Kidney (tissue), 14 donors: Measurements from ENCODE around the gene ZG16B. TPM values are rescaled to one million over a fixed set of nuclear protein-coding genes. Genes with fewer than 3 reads are reported as not detected.

Source experiments
- DNase-seq, 5 donors: peaks; one replicate each; pipeline ENCODE4 v3.0.0-alpha.2; 2013 to 2020
- FAIRE-seq: peaks from 2 replicates; lab custom pipeline; 2012; peaks lifted over from hg19 to GRCh38; lab: Jason Lieb, UNC
- H3K27ac ChIP-seq, 2 donors: one replicate each; pipeline ENCODE4 v1.7.0; 2013; ENCODE audit warnings: low read depth in 2 of 2, low read length in 2 of 2, inconsistent platforms in 1 of 2
- H3K27me3 ChIP-seq: one replicate; pipeline ENCODE4 v1.7.1; 2013; ENCODE audit warnings: low read length, inconsistent platforms; ENCODE audit not compliant: control insufficient read depth, insufficient read depth
- H3K36me3 ChIP-seq, 3 donors: one replicate each; pipeline versions ENCODE4 v1.7.0 to v1.7.1; 2013; ENCODE audit warnings: low read length in 3 of 3, control low read depth in 1 of 3, inconsistent platforms in 1 of 3; ENCODE audit not compliant: insufficient read depth in 3 of 3, control insufficient read depth in 2 of 3
- H3K4me1 ChIP-seq, 3 donors: one replicate each; pipeline versions ENCODE4 v1.7.0 to v1.7.1; 2013; ENCODE audit warnings: low read length in 3 of 3, inconsistent platforms in 1 of 3, low read depth in 1 of 3; ENCODE audit not compliant: control insufficient read depth in 2 of 3, insufficient read depth in 2 of 3
- H3K4me3 ChIP-seq, 3 donors: one replicate each; pipeline versions ENCODE4 v1.7.0 to v1.8.1; 2013; ENCODE audit warnings: low read length in 3 of 3, control low read depth in 1 of 3, inconsistent platforms in 1 of 3
- H3K9ac ChIP-seq, 3 donors: one replicate each; pipeline versions ENCODE4 v1.7.0 to v1.7.1; 2013; ENCODE audit warnings: low read length in 3 of 3, control low read depth in 1 of 3, inconsistent platforms in 1 of 3
- H3K9me3 ChIP-seq, 3 donors: one replicate each; pipeline versions ENCODE4 v1.7.0 to v1.7.1; 2013; ENCODE audit warnings: low read length in 3 of 3, control low read depth in 1 of 3, inconsistent platforms in 1 of 3; ENCODE audit not compliant: control insufficient read depth in 2 of 3, insufficient read depth in 1 of 3
- CTCF ChIP-seq: IDR thresholded peaks from 3 replicates; pipeline ENCODE4 v1.5.1; 2012; ENCODE audit warnings: mild to moderate bottlenecking, moderate library complexity, borderline replicate concordance; ENCODE audit not compliant: insufficient read depth; ENCODE audit errors: extremely low read depth
- intact Hi-C: fragments of 100-400 bp; cut with DNase I; formaldehyde crosslinking; loops from one replicate; pipeline ENCODE4 v1.11.1; 2022
- polyA plus RNA-seq: library from polyadenylated mRNA; stranded (reverse); fragments of 350-450 nt; fragmentation: Illumina TruSeq; extraction: RNeasy Lipid Tissue Mini Kit (QIAGEN cat#74804); gene quantifications from one replicate; pipeline ENCODE4 v1.2.3, GENCODE V29; 2014; ENCODE audit warnings: low read depth, low replicate concordance; ENCODE audit not compliant: insufficient read depth
- total RNA-seq: library from RNA; stranded (reverse); fragmentation: NEBNext Ultra II Directional; extraction: Animal tissue kit (Norgen Biotek cat#: 25700); gene quantifications from one replicate; pipeline ENCODE4 v1.2.1, GENCODE V29; 2021
- donor health status: control.
- donor health status: control.
- donor health status: control.
- donor health status: control.
- donor health status: control.
- donor health status: DM: yes; HTN: yes; CAD: no.
- donor health status: Normal renal cell carcinoma (clear cell type).

ZG16B gene
- total and polyA plus RNA-seq, 2 donors from 2014 or later, result 0.69 to 0.98 TPM

- Histone ChIP-seq H3K27ac (no peak overlapping the region), H3K4me1 (peaks cover 0 to 4% (median 0%) of the 10 kb centered on the region in 3 donors), H3K27me3 (no peaks in the 10 kb centered on the region), H3K9me3 (no peaks in the 10 kb centered on the region), H3K4me3 (no peak overlapping the region), H3K36me3 (no peaks in the 10 kb centered on the region), H3K9ac (no peak overlapping the region)
- no peak for TF ChIP-seq CTCF
- DNase-seq (peak in 1 of 5 donors; percentile 66), FAIRE-seq (no peak)
- intact Hi-C loops, result no loop called here
Measured at GRCh38 chr16:2839650-2840450, 9.7 kb downstream of the ZG16B start.

- no peak overlapping the region for H3K27ac ChIP-seq
- intact Hi-C loops, result no loop called here
- peak in 1 of 5 donors; percentile 61 for DNase-seq
- TF ChIP-seq CTCF, result no peak
- peaks cover 0 to 4% (median 0%) of the 10 kb centered on the region in 3 donors for H3K4me1 ChIP-seq
- FAIRE-seq, result no peak
- no peaks in the 10 kb centered on the region for H3K27me3 ChIP-seq
- no peak overlapping the region for H3K9ac ChIP-seq
- H3K36me3 ChIP-seq, result no peaks in the 10 kb centered on the region
- no peak overlapping the region for H3K4me3 ChIP-seq
- H3K9me3 ChIP-seq, result no peaks in the 10 kb centered on the region
Measured at GRCh38 chr16:2840914-2841313, 10.8 kb downstream of the ZG16B start.

GRCh38 chr16:2841606-2842339 is 11.7 kb downstream of the ZG16B start:
- FAIRE-seq (no peak), DNase-seq (peak in 1 of 5 donors; percentile 70)
- no peak overlapping the region for H3K27ac ChIP-seq
- H3K36me3 ChIP-seq, result no peaks in the 10 kb centered on the region
- no peaks in the 10 kb centered on the region for H3K9me3 ChIP-seq
- TF ChIP-seq CTCF, result no peak
- H3K4me3 ChIP-seq, result no peak overlapping the region
- no peaks in the 10 kb centered on the region for H3K27me3 ChIP-seq
- intact Hi-C loops, result no loop called here
- H3K4me1 ChIP-seq, result peaks cover 0 to 4% (median 0%) of the 10 kb centered on the region in 3 donors
- no peak overlapping the region for H3K9ac ChIP-seq
